ENCODE results near the gene MMS22L.

MMS22L gene

GRCh38 chr6:97282726-97283617 lies at the start of gene MMS22L:
Gene MMS22L, minus strand, starts transcription at chr6:97283216. Its CDS starts 739 bp downstream, at chr6:97282477.
- DNase-seq (ENCODE audit: low read depth), result peak; percentile 88

- DNase-seq (ENCODE audit: low read depth), result no peak
Measured at GRCh38 chr6:97322811-97323210, 39.8 kb upstream of the MMS22L start.

GRCh38 chr6:97322226-97322625 lies 39.2 kb upstream of the MMS22L start:
- no peak for DNase-seq (ENCODE audit: low read depth)

- no peak for DNase-seq (ENCODE audit: low read depth)
Measured at GRCh38 chr6:97316978-97317377, 34.0 kb upstream of the MMS22L start.

GRCh38 chr6:97312241-97312640 lies 29.2 kb upstream of the MMS22L start:
- DNase-seq (ENCODE audit: low read depth), result no peak

- DNase-seq (ENCODE audit: low read depth), result no peak
Measured at GRCh38 chr6:97306544-97307320, 23.7 kb upstream of the MMS22L start.

GRCh38 chr6:97305414-97306066 lies 22.5 kb upstream of the MMS22L start:
- DNase-seq (ENCODE audit: low read depth), result no peak

GRCh38 chr6:97304701-97305100 lies 21.7 kb upstream of the MMS22L start:
- no peak for DNase-seq (ENCODE audit: low read depth)

GRCh38 chr6:97294451-97294850 lies 11.4 kb upstream of the MMS22L start:
- no peak for DNase-seq (ENCODE audit: low read depth)

GRCh38 chr6:97293198-97293696 lies 10.2 kb upstream of the MMS22L start:
- DNase-seq (ENCODE audit: low read depth), result no peak

- no peak for DNase-seq (ENCODE audit: low read depth)
Measured at GRCh38 chr6:97292671-97293070, 9.7 kb upstream of the MMS22L start.

- DNase-seq (ENCODE audit: low read depth), result no peak
Measured at GRCh38 chr6:97291896-97292295, 8.9 kb upstream of the MMS22L start.

GRCh38 chr6:97289332-97289731 lies 6.3 kb upstream of the MMS22L start:
- no peak for DNase-seq (ENCODE audit: low read depth)

- no peak for DNase-seq (ENCODE audit: low read depth)
Measured at GRCh38 chr6:97288188-97288587, 5.2 kb upstream of the MMS22L start.

- DNase-seq (ENCODE audit: low read depth), result no peak
Measured at GRCh38 chr6:97282238-97282725, 734 bp downstream of the MMS22L start.

GRCh38 chr6:97280766-97281165 lies 2.2 kb downstream of the MMS22L start:
- DNase-seq (ENCODE audit: low read depth), result no peak

- DNase-seq (ENCODE audit: low read depth), result no peak
Measured at GRCh38 chr6:97275804-97276203, 7.2 kb downstream of the MMS22L start.

GRCh38 chr6:97269821-97270220 lies 13.2 kb downstream of the MMS22L start:
- DNase-seq (ENCODE audit: low read depth), result no peak

GRCh38 chr6:97262676-97263075 lies 20.3 kb downstream of the MMS22L start:
- no peak for DNase-seq (ENCODE audit: low read depth)

- no peak for DNase-seq (ENCODE audit: low read depth)
Measured at GRCh38 chr6:97246842-97247241, 36.2 kb downstream of the MMS22L start.

GRCh38 chr6:97240222-97240621 lies 42.8 kb downstream of the MMS22L start:
- no peak for DNase-seq (ENCODE audit: low read depth)

- no peak for DNase-seq (ENCODE audit: low read depth)
Measured at GRCh38 chr6:97231911-97232310, 51.1 kb downstream of the MMS22L start.

All from stimulated activated CD4-positive, alpha-beta T cell treated with anti-CD3 and anti-CD28 coated beads, Interleukin-2, amount 100 ng/mL, for 4 hours (primary cell).